ENCODE data around the gene HLA-B.
"Not testable (repeated sequence)": the region's sequence is repeated elsewhere in the genome, so short reads cannot be mapped to it uniquely, and the experiment has no call there.

Gene HLA-B

DNA sequence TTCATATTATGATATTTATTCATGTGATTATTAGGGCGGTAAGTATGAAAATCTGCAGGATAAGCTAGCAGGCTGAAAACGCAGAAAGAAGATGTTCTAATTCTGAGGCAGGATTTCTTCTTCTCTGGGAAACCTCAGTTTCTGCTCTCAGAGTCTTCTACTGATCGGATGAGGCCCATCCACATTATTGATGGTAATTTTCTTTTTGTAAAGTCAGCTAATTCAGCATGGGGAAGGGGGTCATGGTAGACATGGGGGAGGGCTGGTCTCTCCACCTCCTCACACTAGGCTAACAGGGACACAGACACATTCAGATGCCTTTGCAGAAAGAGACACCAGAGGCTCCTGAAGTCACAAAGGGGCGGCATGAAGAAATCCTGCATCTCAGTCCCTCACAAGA, 24.7 kb upstream of the HLA-B start:
- DNase-seq = no peak

DNA sequence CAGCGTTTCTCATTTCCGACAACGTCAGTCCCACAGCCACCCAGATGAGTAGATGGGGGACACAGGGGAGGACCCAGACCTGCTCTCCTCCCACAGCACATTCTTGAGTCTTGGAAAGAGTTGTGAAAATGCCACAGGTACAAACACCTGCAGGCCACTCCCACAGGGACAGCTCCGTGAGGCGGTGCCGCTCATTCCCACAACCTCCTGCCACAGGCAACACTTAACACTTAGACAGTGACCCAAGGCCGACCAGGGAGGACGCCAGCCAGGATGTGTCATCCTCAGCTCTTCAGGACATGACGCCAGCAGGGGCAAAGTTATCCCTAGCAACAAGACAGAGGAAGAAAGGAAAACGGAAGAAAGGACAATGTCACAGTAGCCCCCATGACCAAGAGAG, 22.9 kb upstream of the HLA-B start:
- DNase-seq = no peak

DNA sequence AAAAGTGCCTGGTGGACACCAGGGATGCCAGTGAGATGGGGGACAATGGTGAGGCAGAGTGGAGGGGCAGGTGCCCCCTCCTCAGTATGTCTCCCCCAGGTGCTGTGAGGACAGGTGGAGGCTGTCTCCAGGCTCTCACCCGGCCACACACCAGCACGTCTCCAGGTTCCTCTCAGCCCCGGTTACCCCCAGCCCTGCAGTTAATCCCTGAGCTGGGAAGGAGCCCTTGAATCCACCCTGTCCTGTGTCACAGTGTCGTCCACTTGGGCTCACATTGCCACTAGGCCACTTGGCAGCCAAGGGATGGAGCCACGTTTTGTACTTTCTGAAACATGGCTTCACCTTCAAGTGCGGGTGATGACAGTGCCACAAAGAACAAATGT, 21.7 kb upstream of the HLA-B start:
- DNase-seq = no peak

- DNase-seq = no peak
Measured at GRCh38 chr6:31378062-31378720, 21.2 kb upstream of the HLA-B start.

- no peak for DNase-seq
Measured at GRCh38 chr6:31377029-31377428, 20.1 kb upstream of the HLA-B start.

DNA sequence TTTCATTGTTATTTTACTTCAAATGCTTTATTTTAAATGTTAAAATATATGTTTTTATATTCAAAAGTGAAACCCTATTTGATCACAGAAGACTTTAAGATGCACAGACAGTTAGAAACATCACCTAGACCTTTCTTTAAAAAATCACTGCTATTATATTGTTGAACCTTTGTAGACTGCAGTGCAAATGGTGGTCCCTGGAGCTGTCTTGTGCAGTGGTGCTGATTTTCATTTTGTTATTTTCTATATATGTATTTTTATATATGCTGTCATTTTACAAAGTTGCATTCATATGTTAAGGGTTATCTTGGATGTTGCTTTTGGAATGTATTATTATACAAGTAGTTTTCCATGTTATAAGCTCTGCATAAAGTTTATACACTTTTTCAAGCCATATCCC, 18.7 kb upstream of the HLA-B start:
- no peak for DNase-seq

GRCh38 chr6:31374118-31374517, 17.1 kb upstream of the HLA-B start:
- DNase-seq = not testable (repeated sequence)

DNA sequence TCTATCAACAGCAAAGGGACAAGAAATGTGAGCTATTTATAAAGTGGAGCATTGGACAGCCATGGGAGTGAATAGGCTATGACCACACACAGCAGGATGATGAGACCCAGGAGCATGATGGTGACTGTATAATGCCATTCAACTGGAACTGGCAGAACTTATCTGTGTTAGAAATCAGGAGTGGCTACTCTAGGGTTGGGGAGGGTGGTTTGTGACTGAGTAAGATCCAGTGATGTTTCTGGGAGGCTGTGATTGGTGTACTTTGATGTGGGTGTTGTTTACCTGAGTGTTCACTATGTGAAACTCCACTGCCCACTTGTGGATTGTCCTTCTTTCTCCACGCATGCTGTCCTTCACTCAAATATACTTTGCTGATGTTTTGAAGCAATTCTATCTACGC, 11.5 kb upstream of the HLA-B start:
- DNase-seq = no peak

GRCh38 chr6:31366693-31367470, 9.9 kb upstream of the HLA-B start:
- DNase-seq = peak; percentile 67

DNA sequence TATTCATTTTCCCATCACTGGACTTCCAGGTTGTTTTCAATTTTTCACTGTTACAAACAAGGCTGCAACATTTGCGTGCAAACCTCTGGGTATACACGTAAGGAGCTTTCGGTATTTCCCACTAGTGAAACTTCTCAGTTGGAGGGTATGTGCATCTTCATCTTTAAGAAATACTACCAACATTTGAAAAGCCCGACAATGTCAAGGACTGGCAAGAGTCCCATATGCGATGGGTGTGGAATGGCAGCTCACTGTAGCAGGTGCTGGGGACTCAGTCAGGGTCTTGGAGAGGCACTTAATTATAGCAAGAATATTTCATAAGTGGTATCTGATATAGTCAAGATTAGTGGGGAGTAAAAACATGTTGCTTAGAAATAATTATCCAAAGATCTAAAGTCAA, 8.9 kb upstream of the HLA-B start:
- no peak for DNase-seq

DNA sequence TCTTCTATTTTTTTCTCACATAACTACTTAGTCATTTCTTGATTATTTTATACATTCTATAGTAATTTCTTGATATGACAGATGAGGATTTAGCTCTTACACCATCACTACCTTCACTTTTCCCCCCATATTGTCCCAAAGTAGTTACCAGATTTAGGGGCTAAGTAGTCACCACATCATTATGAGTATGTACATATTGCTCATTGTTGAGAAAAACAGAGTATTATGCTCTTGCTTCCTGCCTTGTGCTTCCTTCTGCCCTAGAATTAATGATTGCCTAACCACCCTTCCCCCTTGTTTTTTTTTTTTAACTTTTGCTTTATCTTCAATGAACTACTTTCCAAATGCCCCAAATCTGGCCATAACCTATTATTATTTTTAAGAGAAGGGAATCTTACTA, 6.8 kb upstream of the HLA-B start:
- DNase-seq = no peak

- no peak for DNase-seq
Measured at GRCh38 chr6:31362751-31363150, 5.8 kb upstream of the HLA-B start.

GRCh38 chr6:31359581-31359980, 2.6 kb upstream of the HLA-B start:
- no peak for DNase-seq

DNA sequence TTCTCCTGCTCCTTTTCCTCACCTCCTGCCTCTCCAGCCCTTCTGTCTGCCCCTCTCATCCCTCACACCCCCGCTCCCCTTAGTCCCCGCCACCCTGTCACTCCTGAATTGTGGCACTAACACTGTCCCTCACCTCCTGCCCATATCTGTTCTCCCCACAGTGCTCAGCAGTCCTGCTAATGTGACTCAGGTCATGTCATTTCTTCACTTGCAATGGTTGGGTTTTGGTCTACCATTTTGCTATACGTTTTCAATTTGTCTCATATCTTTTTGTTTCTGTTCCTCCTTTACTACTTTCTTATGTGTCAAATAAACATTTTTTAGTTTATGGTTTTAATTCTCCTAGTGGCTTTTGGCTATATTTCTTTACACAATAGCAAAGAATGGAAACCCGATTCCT, 1.3 kb upstream of the HLA-B start:
- DNase-seq = no peak

GRCh38 chr6:31357886-31358285, 907 bp upstream of the HLA-B start:
- no peak for DNase-seq

DNA sequence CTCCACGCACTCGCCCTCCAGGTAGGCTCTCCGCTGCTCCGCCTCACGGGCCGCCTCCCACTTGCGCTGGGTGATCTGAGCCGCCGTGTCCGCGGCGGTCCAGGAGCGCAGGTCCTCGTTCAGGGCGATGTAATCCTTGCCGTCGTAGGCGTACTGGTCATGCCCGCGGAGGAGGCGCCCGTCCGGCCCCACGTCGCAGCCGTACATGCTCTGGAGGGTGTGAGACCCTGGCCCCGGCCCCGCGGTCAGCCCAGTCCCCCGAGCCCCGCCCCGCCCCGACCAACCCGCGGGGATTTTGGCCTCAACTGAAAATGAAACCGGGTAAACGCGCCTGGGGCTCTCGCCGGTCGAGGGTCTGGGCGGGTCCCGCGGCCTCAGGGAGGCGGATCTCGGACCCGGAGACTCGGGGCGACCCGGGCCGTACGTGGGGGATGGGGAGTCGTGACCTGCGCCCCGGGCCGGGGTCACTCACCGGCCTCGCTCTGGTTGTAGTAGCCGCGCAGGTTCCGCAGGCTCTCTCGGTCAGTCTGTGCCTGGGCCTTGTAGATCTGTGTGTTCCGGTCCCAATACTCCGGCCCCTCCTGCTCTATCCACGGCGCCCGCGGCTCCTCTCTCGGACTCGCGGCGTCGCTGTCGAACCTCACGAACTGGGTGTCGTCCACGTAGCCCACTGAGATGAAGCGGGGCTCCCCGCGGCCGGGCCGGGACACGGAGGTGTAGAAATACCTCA, 598 bp downstream of the HLA-B start:
- no peak for DNase-seq

DNA sequence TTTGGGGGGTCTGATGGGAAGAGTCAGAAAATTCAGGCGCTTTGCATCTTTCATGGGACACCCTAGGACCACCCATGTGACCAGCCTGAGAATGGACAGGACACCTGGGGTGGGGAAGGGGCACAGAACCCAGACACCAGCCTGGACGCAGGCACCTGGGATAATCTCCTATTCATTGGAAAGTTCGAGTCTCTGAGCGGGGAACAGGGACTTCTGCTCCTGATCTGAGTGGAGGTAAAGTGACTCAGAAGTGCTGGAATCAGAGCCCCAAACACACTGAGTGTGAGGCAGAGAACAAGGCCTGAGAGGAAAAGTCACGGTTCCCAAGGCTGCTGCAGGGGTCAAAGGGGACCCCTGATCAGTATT, 1.4 kb downstream of the HLA-B start:
- no peak for DNase-seq

DNA sequence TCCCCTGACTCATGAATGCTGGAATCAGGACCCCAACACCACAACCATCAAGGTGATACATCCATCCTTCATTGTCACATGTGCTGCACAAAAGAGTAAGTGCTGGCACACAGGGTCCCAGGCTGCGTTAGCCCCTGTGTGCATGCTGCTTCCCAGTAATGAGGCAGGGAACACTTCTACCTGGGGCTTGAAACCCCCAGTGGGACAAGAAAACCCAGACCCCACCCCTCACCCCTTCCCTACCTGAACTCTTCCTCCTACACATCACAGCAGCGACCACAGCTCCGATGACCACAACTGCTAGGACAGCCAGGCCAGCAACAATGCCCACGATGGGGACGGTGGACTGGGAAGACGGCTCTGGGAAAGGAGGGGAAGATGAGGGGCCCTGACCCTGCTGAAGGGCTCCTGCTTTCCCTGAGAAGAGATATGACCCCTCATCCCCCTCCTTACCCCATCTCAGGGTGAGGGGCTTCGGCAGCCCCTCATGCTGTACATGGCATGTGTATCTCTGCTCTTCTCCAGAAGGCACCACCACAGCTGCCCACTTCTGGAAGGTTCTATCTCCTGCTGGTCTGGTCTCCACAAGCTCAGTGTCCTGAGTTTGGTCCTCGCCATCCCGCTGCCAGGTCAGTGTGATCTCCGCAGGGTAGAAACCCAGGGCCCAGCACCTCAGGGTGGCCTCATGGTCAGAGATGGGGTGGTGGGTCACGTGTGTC, 2.0 kb downstream of the HLA-B start:
- DNase-seq = no peak

DNA sequence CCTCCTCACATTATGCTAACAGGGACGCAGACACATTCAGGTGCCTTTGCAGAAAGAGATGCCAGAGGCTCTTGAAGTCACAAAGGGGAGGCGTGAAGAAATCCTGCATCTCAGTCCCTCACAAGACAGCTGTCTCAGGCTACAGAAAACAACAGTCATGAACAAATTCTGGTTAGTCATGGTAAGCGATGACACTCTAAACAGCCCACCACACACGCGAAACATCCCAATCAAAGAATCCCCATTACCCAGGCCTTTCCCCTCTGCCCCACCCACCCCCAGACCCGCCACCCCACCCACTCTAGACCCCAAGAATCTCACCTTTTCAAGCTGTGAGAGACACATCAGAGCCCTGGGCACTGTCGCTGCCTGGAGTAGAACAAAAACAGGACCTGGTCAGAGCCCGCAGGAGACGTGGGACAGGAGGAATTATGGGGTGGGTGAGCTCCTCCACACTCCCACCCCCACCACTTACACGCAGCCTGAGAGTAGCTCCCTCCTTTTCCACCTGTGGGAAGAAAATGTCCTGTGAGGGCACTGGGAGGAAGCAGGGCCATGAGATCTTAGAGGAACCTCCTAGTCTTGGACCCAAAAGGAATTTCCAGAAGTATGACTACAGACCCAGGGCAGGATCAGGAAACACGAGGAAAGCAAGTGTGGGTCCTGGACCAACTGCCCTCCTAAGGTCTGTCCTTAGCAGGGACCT, 2.7 kb downstream of the HLA-B start:
- no peak for DNase-seq

DNA sequence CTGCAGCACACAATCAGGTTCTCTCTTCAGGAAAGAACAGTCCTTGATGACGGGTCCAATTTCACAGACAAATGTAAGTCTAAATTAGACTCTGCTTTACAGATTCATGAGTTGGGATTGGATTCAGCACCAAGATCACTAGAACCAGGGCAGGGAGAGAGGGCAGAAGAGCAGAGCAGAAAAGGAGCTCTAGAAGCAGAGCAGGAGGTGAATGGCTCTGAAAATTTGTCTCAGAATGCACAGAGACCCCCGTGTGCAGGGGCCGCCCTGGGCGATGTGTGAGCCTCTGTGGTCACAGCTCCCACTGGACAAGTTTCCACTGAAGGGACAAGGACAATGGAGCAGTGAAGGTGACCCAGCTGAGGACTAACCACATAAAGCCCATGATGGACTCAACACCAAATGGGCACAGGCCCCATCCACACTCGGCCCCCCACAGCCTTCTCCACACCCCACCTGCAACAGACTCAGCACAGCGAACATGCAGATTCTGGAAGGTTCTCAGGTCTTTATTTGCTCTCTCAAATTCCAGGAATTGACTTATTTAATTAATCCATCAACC, 3.5 kb downstream of the HLA-B start:
- DNase-seq = no peak

DNA sequence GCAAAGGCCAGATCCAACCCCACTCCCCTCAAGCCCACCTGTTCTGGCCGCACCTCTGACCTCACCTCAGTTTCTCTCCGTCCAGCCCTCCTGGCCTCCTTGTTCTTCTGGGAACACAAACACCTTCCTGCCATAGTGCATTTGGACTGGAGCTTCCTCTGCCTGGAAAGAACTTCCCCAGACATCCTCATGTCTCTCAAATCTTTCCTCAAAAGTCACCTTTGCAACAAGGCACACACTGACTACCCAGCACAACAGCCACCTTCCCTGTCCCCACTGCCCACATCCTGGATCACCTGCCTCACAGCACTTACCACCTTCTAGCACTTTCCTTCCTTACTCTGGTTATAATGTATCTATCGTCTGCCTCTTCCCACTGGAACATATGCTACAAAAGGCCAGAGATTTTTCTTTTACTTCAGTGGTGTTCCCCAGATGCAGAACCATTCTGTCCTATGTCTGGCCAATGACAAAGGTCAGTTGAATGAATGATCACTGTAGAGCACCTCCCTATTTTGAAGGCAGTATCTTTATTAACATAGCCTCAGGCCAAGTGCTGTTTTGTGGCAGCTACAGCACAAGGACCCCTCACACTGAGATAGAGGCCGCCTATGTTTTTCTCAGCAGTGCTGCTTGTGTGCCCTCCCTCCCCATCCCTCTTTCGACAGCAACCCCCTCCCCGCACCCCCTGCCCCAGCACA, 4.1 kb downstream of the HLA-B start:
- no peak for DNase-seq

- DNase-seq = no peak
Measured at GRCh38 chr6:31352310-31352682, 4.7 kb downstream of the HLA-B start.

Data from NCI-H1436 (cell line).